Prostate gland (tissue), 2 donors: ENCODE measurements around the gene ANKS4B. TPM values are rescaled to one million over a fixed set of nuclear protein-coding genes. Genes with fewer than 3 reads are reported as not detected.

Experiments used
- DNase-seq: peaks from one replicate; pipeline ENCODE4 v3.0.0-alpha.2; 2019; ENCODE audit warnings: low spot score
- H3K27ac ChIP-seq, 2 donors: fragments of 200-600 bp; sonication (generic); 2 replicates each; pipeline ENCODE4 v1.5.1; 2017 to 2019
- H3K27me3 ChIP-seq: fragments of 200-600 bp; sonication (generic); replicated peaks from 2 replicates; pipeline ENCODE4 v1.5.1; 2019; ENCODE audit not compliant: insufficient read depth
- H3K36me3 ChIP-seq, 2 donors: fragments of 200-600 bp; sonication (generic); 1 replicate in 1 of 2; 2 replicates in 1 of 2; pipeline versions ENCODE4 v1.5.1 to v1.8.1; 2017 to 2019
- H3K4me1 ChIP-seq: fragments of 200-600 bp; sonication (generic); replicated peaks from 2 replicates; pipeline ENCODE4 v1.5.1; 2019
- H3K4me3 ChIP-seq, 2 donors: fragments of 200-600 bp; sonication (generic); 2 replicates each; pipeline ENCODE4 v1.5.1; 2017 to 2019
- H3K9me3 ChIP-seq: fragments of 200-600 bp; sonication (generic); 2 replicates; pipeline ENCODE4 v1.5.1; 2017
- CTCF ChIP-seq, 4 experiments: fragments of 200-600 bp in 2 of 4; fragments of 450-650 bp in 2 of 4; sonication (generic) in 2 of 4; IDR thresholded peaks; 1 replicate in 3 of 4; 2 replicates in 1 of 4; pipeline ENCODE4 v1.5.1; 2016 to 2019; ENCODE audit warnings: antibody characterized with exemption in 4 of 4, mild to moderate bottlenecking in 2 of 4, moderate library complexity in 2 of 4
- POLR2A ChIP-seq: fragments of 450-650 bp; IDR thresholded peaks from one replicate; pipeline ENCODE4 v1.6.1; 2016; ENCODE audit warnings: antibody characterized with exemption, mild to moderate bottlenecking
- POLR2AphosphoS5 ChIP-seq: sonication (generic); formaldehyde crosslinking; IDR thresholded peaks from one replicate; pipeline ENCODE4 v1.6.1; 2017; ENCODE audit warnings: antibody characterized with exemption
- WGBS: methylation state at CpG from one replicate; pipeline ENCODE4 v1.1.5; 2018; 5-methylcytosine and 5-hydroxymethylcytosine counted together
- intact Hi-C: fragments of 100-400 bp; cut with DNase I; formaldehyde crosslinking; loops from one replicate; pipeline ENCODE4 v1.14.2; 2022
- total RNA-seq, 2 donors: library from RNA; depleted of rRNA; stranded (reverse); fragments of >200 nt; gene quantifications; one replicate each; pipeline ENCODE4 v1.1.0, GENCODE V29; 2016

ANKS4B gene
- total RNA-seq, 2 donors from 2014 or later, result not detected

- no peak overlapping the region for H3K27ac ChIP-seq
- no peak for DNase-seq
- no peaks in the 10 kb centered on the region for H3K36me3 ChIP-seq
- intact Hi-C loops, result no loop called here
- no peak overlapping the region for H3K4me3 ChIP-seq
- H3K9me3 ChIP-seq, result no peaks in the 10 kb centered on the region
- no peak for TF ChIP-seq POLR2A
- TF ChIP-seq CTCF (IDR thresholded peaks at IDR 0.05), result no peak
- TF ChIP-seq POLR2AphosphoS5, result no peak
- H3K4me1 ChIP-seq, result no peaks in the 10 kb centered on the region
- WGBS, result 75% methylated on average over 5 of the region's 5 CpGs
- no peaks in the 10 kb centered on the region for H3K27me3 ChIP-seq
Measured at GRCh38 chr16:21274172-21274726, 40.8 kb downstream of the ANKS4B start.

- Histone ChIP-seq H3K27me3 (no peaks in the 10 kb centered on the region), H3K27ac (no peak overlapping the region), H3K9me3 (no peaks in the 10 kb centered on the region), H3K4me1 (no peaks in the 10 kb centered on the region), H3K4me3 (no peak overlapping the region), H3K36me3 (no peaks in the 10 kb centered on the region)
- TF ChIP-seq CTCF (IDR thresholded peaks at IDR 0.05), result no peak
- peak; percentile 70 for TF ChIP-seq POLR2AphosphoS5
- TF ChIP-seq POLR2A, result no peak
- DNase-seq, result peak; percentile 34
- 31% methylated on average over 3 of the region's 3 CpGs for WGBS
- intact Hi-C loops, result loop anchor here (5.0 kb wide), 1 partner anchor 88 kb away; no protein-coding TSS in a partner anchor
Measured at GRCh38 chr16:21275529-21275928, 42.0 kb downstream of the ANKS4B start.

GRCh38 chr16:21276090-21276489 is 42.6 kb downstream of the ANKS4B start:
- intact Hi-C loops, result loop anchor here (5.0 kb wide), 1 partner anchor 89 kb away; no protein-coding TSS in a partner anchor
- H3K4me1 ChIP-seq, result no peaks in the 10 kb centered on the region
- no peaks in the 10 kb centered on the region for H3K36me3 ChIP-seq
- H3K4me3 ChIP-seq, result no peak overlapping the region
- WGBS, result 81% methylated on average over 9 of the region's 9 CpGs
- no peak overlapping the region for H3K27ac ChIP-seq
- no peak for TF ChIP-seq CTCF (IDR thresholded peaks at IDR 0.05)
- TF ChIP-seq POLR2AphosphoS5, result no peak
- no peak for TF ChIP-seq POLR2A
- H3K9me3 ChIP-seq, result no peaks in the 10 kb centered on the region
- DNase-seq, result no peak
- H3K27me3 ChIP-seq, result no peaks in the 10 kb centered on the region

GRCh38 chr16:21277045-21277926 is 43.8 kb downstream of the ANKS4B start:
- Histone ChIP-seq H3K27me3 (no peaks in the 10 kb centered on the region), H3K27ac (peak overlapping the region in 1 of 2 donors; percentile 52), H3K9me3 (no peaks in the 10 kb centered on the region), H3K4me3 (peak overlapping the region; percentile 36 to 45), H3K36me3 (no peaks in the 10 kb centered on the region), H3K4me1 (no peaks in the 10 kb centered on the region)
- WGBS, result 65% methylated on average over 17 of the region's 17 CpGs
- DNase-seq, result no peak
- no peak for TF ChIP-seq CTCF (IDR thresholded peaks at IDR 0.05)
- intact Hi-C loops, result loop anchor here (5.0 kb wide), 1 partner anchor 90 kb away; no protein-coding TSS in a partner anchor
